ENCODE measurements around the gene DSPP. TPM values are rescaled to one million over a fixed set of nuclear protein-coding genes. Genes with fewer than 3 reads are reported as not detected.

Gene DSPP
- total RNA-seq, 5 donors from 2014 or later (not counting 1 experiment from before 2014, with no cell fraction given): not detected

DNA sequence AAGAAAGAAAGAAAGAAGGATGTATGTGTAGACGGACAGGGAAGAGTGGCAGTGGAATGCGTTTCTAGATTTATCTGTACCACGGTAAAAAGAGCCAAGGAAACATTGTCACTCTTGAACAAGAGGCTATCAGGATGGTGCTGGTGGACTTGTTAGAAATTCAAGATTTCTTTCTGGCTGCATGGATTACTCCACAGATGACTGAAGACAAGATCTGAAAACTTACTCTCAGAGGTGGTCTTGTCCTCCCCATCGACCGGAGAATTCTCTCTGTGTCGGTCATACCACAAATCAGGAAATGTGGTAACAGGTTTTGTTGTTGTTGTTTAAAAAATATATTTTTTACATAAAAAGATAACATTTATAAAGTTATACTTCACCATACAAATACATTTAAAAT, 11.8 kb downstream of the DSPP start:
- no peak for DNase-seq
- H3K27me3 ChIP-seq (replicated peaks in 1 of 2; ENCODE audit: control insufficient read depth in 2 of 2, extremely low read depth in 1 of 2, insufficient read depth in 2 of 2, low read length in 1 of 2): no peaks in the 10 kb centered on the region
- Mint-ChIP-seq H3K27ac (no peak overlapping the region), H3K4me3 (no peak overlapping the region), H3K9me3 (no peaks in the 10 kb centered on the region), H3K4me1 (no peaks in the 10 kb centered on the region), H3K36me3 (no peaks in the 10 kb centered on the region), H3K27me3 (peaks cover 0 to 26% of the 10 kb centered on the region in 2 donors)
- ChIA-PET POLR2A (no interaction called here), CTCF (no interaction called here)
- H3K36me3 ChIP-seq (ENCODE audit: control insufficient read depth in 2 of 2, extremely low read depth in 1 of 2, insufficient read depth in 1 of 2, low read length in 1 of 2): no peaks in the 10 kb centered on the region
- H3K9me3 ChIP-seq: no peaks in the 10 kb centered on the region
- H3K4me3 ChIP-seq (ENCODE audit: control insufficient read depth in 1 of 2, extremely low read depth in 1 of 2, low read length in 1 of 2): no peak overlapping the region
- H3K4me1 ChIP-seq (ENCODE audit: control insufficient read depth in 1 of 2, extremely low read depth in 1 of 2, insufficient read depth in 2 of 2, low read length in 2 of 2): no peaks in the 10 kb centered on the region
- WGBS (ENCODE audit: insufficient coverage): 87% methylated on average over 3 of the region's 6 CpGs
- H3K27ac ChIP-seq (ENCODE audit: low read length): no peak overlapping the region
- no peak for ATAC-seq (replicated peaks in 1 of 4)

DNA sequence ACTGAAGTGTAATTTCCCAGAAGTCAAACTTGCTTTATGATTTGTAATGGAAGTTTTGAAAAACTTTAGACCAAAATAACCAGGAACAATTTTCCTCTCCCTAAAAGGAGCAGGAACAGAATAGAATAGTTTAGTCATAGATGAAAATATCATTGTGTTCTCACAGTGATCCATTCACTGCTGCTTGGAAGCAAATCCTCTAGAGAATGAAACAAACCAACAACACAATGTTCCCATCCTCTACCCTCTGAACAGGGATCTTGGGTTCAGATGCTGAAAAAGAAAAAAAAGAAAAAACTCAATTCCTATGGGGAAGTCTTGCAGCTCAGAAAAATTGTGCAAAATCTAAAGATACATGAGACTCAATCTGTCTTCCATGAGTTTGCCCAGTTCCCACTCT, 12.2 kb downstream of the DSPP start:
- no peak overlapping the region for H3K4me3 Mint-ChIP-seq
- no peaks in the 10 kb centered on the region for H3K4me1 Mint-ChIP-seq
- Histone ChIP-seq H3K9me3 (no peaks in the 10 kb centered on the region), H3K27me3 (replicated peaks in 1 of 2; ENCODE audit: control insufficient read depth in 2 of 2, extremely low read depth in 1 of 2, insufficient read depth in 2 of 2, low read length in 1 of 2) (no peaks in the 10 kb centered on the region), H3K36me3 (ENCODE audit: control insufficient read depth in 2 of 2, extremely low read depth in 1 of 2, insufficient read depth in 1 of 2, low read length in 1 of 2) (no peaks in the 10 kb centered on the region), H3K4me3 (ENCODE audit: control insufficient read depth in 1 of 2, extremely low read depth in 1 of 2, low read length in 1 of 2) (no peak overlapping the region), H3K27ac (ENCODE audit: low read length) (no peak overlapping the region), H3K4me1 (ENCODE audit: control insufficient read depth in 1 of 2, extremely low read depth in 1 of 2, insufficient read depth in 2 of 2, low read length in 2 of 2) (no peaks in the 10 kb centered on the region)
- ChIA-PET CTCF (interaction anchor here in 1 of 2 donors (0.6 kb wide), 1 partner anchor 1358 kb away, joined by 3 read pairs; no protein-coding TSS in a partner anchor), POLR2A (no interaction called here)
- peaks cover 0 to 26% of the 10 kb centered on the region in 2 donors for H3K27me3 Mint-ChIP-seq
- ATAC-seq (replicated peaks in 1 of 4) (no peak), DNase-seq (no peak)
- no peak overlapping the region for H3K27ac Mint-ChIP-seq
- H3K9me3 Mint-ChIP-seq: no peaks in the 10 kb centered on the region
- no peaks in the 10 kb centered on the region for H3K36me3 Mint-ChIP-seq

DNA sequence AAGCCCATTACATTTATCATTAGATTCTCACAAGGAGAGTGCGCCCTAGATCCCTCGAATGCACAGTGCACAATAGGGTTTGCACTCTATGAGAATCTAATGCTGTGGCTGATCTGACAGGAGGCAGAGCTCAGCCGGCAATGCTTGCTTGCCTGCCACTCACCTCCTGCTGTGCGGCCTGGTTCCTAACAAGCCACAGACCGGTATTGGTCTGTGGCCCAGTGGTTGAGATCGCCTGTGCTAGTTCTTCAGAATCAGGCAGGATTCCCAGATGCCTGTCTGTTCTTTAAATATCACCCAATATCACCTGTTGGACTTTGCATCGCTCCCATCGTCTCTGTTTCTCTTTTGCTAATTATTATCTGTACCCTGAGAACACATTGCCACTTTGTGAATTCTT, 14.0 kb downstream of the DSPP start:
- Histone ChIP-seq H3K27me3 (replicated peaks in 1 of 2; ENCODE audit: control insufficient read depth in 2 of 2, extremely low read depth in 1 of 2, insufficient read depth in 2 of 2, low read length in 1 of 2) (no peaks in the 10 kb centered on the region), H3K9me3 (no peaks in the 10 kb centered on the region), H3K4me3 (ENCODE audit: control insufficient read depth in 1 of 2, extremely low read depth in 1 of 2, low read length in 1 of 2) (no peak overlapping the region), H3K27ac (ENCODE audit: low read length) (no peak overlapping the region), H3K4me1 (ENCODE audit: control insufficient read depth in 1 of 2, extremely low read depth in 1 of 2, insufficient read depth in 2 of 2, low read length in 2 of 2) (no peaks in the 10 kb centered on the region), H3K36me3 (ENCODE audit: control insufficient read depth in 2 of 2, extremely low read depth in 1 of 2, insufficient read depth in 1 of 2, low read length in 1 of 2) (no peaks in the 10 kb centered on the region)
- ATAC-seq (replicated peaks in 1 of 4): no peak
- no peaks in the 10 kb centered on the region for H3K36me3 Mint-ChIP-seq
- ChIA-PET CTCF (no interaction called here), POLR2A (no interaction called here)
- no peaks in the 10 kb centered on the region for H3K9me3 Mint-ChIP-seq
- H3K27ac Mint-ChIP-seq: no peak overlapping the region
- DNase-seq: no peak
- no peak overlapping the region for H3K4me3 Mint-ChIP-seq
- no peaks in the 10 kb centered on the region for H3K4me1 Mint-ChIP-seq
- 98% methylated on average over 8 of the region's 8 CpGs for WGBS (ENCODE audit: insufficient coverage)
- H3K27me3 Mint-ChIP-seq: peaks cover 1 to 26% of the 10 kb centered on the region in 2 donors

DNA sequence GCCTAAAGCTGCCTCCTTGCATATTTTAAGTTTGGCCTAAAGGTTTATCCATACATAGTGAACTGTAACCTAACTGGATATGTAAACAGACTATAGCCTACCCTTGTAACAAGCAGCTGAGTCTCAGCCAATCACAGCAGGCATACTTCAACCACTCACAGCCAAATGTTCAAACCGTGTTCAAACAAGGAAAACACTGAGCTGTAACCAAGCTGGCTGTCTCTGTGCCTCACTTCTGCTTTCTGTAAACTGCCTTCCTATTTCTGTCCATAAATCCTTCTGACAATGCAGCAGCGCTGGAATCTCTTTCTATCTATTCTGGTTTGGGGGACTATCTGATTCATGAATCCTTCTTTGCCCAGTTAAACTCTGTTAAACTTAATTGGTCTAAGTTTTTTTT, 16.4 kb downstream of the DSPP start:
- 8% methylated on average over 1 of the region's 2 CpGs for WGBS (ENCODE audit: insufficient coverage)
- Mint-ChIP-seq H3K27ac (no peak overlapping the region), H3K36me3 (no peaks in the 10 kb centered on the region), H3K4me3 (no peak overlapping the region), H3K9me3 (peaks cover 0 to 7% (median 0%) of the 10 kb centered on the region in 3 donors), H3K4me1 (no peaks in the 10 kb centered on the region), H3K27me3 (peaks cover 1 to 20% of the 10 kb centered on the region in 2 donors)
- no peak overlapping the region for H3K27ac ChIP-seq (ENCODE audit: low read length)
- no peaks in the 10 kb centered on the region for H3K9me3 ChIP-seq
- H3K27me3 ChIP-seq (replicated peaks in 1 of 2; ENCODE audit: control insufficient read depth in 2 of 2, extremely low read depth in 1 of 2, insufficient read depth in 2 of 2, low read length in 1 of 2): no peaks in the 10 kb centered on the region
- no peaks in the 10 kb centered on the region for H3K36me3 ChIP-seq (ENCODE audit: control insufficient read depth in 2 of 2, extremely low read depth in 1 of 2, insufficient read depth in 1 of 2, low read length in 1 of 2)
- H3K4me1 ChIP-seq (ENCODE audit: control insufficient read depth in 1 of 2, extremely low read depth in 1 of 2, insufficient read depth in 2 of 2, low read length in 2 of 2): no peaks in the 10 kb centered on the region
- ChIA-PET POLR2A (no interaction called here), CTCF (no interaction called here)
- DNase-seq (no peak), ATAC-seq (replicated peaks in 1 of 4) (no peak)
- no peak overlapping the region for H3K4me3 ChIP-seq (ENCODE audit: control insufficient read depth in 1 of 2, extremely low read depth in 1 of 2, low read length in 1 of 2)

DNA sequence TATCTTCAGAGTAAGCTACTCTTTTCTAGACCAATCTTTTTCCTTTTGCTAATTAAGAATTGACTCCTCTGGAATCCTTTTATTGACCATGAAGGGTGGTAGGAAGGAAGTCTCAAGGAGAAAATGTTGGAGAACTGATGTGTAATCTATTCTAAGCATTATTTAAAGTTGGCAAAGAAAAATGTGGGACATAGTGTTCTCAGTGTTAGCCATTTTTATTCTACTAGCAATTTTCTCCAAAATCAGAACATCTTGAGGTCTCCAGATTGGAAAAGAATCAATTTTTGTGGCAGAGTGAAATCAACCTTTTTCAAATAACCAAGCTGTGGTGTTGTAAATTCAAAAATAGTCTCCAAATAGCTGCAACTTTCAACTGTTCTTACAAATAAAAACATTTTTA, 23.3 kb downstream of the DSPP start:
- Histone ChIP-seq H3K4me1 (ENCODE audit: control insufficient read depth in 1 of 2, extremely low read depth in 1 of 2, insufficient read depth in 2 of 2, low read length in 2 of 2) (no peaks in the 10 kb centered on the region), H3K36me3 (ENCODE audit: control insufficient read depth in 2 of 2, extremely low read depth in 1 of 2, insufficient read depth in 1 of 2, low read length in 1 of 2) (no peaks in the 10 kb centered on the region), H3K27ac (ENCODE audit: low read length) (no peak overlapping the region), H3K27me3 (replicated peaks in 1 of 2; ENCODE audit: control insufficient read depth in 2 of 2, extremely low read depth in 1 of 2, insufficient read depth in 2 of 2, low read length in 1 of 2) (peaks cover 0 to 9% of the 10 kb centered on the region in 2 experiments), H3K4me3 (ENCODE audit: control insufficient read depth in 1 of 2, extremely low read depth in 1 of 2, low read length in 1 of 2) (no peak overlapping the region), H3K9me3 (no peaks in the 10 kb centered on the region)
- Mint-ChIP-seq H3K4me3 (no peak overlapping the region), H3K36me3 (no peaks in the 10 kb centered on the region), H3K27me3 (peaks cover 5 to 6% of the 10 kb centered on the region in 2 donors), H3K27ac (no peak overlapping the region), H3K4me1 (no peaks in the 10 kb centered on the region), H3K9me3 (peaks cover 0 to 11% (median 0%) of the 10 kb centered on the region in 3 donors)
- POLR2A ChIA-PET: no interaction called here
- CTCF ChIA-PET: no interaction called here
- ATAC-seq (replicated peaks in 1 of 4) (no peak), DNase-seq (no peak)

DNA sequence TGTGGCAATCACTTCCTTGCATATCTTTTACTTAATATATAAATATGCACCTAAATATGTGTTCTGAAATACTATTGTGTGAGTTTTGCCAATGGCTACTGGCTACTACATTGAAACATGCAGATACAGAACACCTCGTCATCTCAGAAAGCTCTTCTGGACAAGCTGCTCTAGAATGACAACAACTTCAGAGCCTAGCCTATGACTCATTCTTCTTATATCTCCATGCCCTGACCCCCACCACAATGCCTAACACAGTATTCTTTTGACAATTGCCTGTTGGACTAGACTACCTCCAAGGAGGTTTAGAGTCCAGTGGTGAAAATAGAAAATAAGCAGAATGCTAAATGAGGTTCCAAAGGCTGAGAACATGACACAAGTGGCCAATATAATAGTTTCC, 24.1 kb downstream of the DSPP start:
- H3K4me3 Mint-ChIP-seq: no peak overlapping the region
- POLR2A ChIA-PET: no interaction called here
- H3K4me1 Mint-ChIP-seq: no peaks in the 10 kb centered on the region

DNA sequence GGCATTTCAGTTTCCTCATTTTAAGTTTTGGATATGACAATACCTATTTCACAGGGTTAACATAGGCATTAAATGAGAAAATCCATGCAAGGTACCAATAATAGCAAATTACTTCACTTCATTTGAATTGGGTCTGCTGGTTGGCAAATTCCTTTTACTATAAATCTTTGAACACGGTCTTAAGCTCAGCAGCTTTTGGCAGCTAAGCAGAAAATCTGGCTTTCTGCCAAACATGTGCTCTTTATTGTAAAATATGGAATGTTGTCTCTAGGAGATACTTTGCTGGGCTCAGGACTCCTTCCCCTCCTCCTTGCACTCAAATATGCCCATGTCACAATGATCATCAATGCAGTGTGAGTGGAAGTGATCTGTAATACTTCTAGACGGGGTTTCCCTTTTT, 24.9 kb downstream of the DSPP start:
- no peak overlapping the region for H3K27ac Mint-ChIP-seq
- no peak for ATAC-seq (replicated peaks in 1 of 4)
- Histone ChIP-seq H3K4me1 (ENCODE audit: control insufficient read depth in 1 of 2, extremely low read depth in 1 of 2, insufficient read depth in 2 of 2, low read length in 2 of 2) (no peaks in the 10 kb centered on the region), H3K4me3 (ENCODE audit: control insufficient read depth in 1 of 2, extremely low read depth in 1 of 2, low read length in 1 of 2) (no peak overlapping the region), H3K36me3 (ENCODE audit: control insufficient read depth in 2 of 2, extremely low read depth in 1 of 2, insufficient read depth in 1 of 2, low read length in 1 of 2) (no peaks in the 10 kb centered on the region), H3K27me3 (replicated peaks in 1 of 2; ENCODE audit: control insufficient read depth in 2 of 2, extremely low read depth in 1 of 2, insufficient read depth in 2 of 2, low read length in 1 of 2) (peaks cover 0 to 9% of the 10 kb centered on the region in 2 experiments), H3K9me3 (no peaks in the 10 kb centered on the region), H3K27ac (ENCODE audit: low read length) (no peak overlapping the region)
- H3K4me3 Mint-ChIP-seq: no peak overlapping the region
- POLR2A ChIA-PET: interaction anchor here in 1 of 2 donors (0.6 kb wide), 1 partner anchor 56 kb away, joined by 4 read pairs; no protein-coding TSS in a partner anchor
- H3K27me3 Mint-ChIP-seq: peaks cover 4 to 6% of the 10 kb centered on the region in 2 donors
- no CpG with 5 or more reads among the region's 2 CpGs for WGBS (ENCODE audit: insufficient coverage)
- no peaks in the 10 kb centered on the region for H3K36me3 Mint-ChIP-seq
- peaks cover 0 to 11% (median 0%) of the 10 kb centered on the region in 3 donors for H3K9me3 Mint-ChIP-seq
- DNase-seq: no peak
- CTCF ChIA-PET: no interaction called here
- no peaks in the 10 kb centered on the region for H3K4me1 Mint-ChIP-seq

More for the DNA sequence above, 24.1 kb downstream of the DSPP start:
- Histone ChIP-seq H3K27me3 (replicated peaks in 1 of 2; ENCODE audit: control insufficient read depth in 2 of 2, extremely low read depth in 1 of 2, insufficient read depth in 2 of 2, low read length in 1 of 2) (peaks cover 0 to 9% of the 10 kb centered on the region in 2 experiments), H3K9me3 (no peaks in the 10 kb centered on the region), H3K36me3 (ENCODE audit: control insufficient read depth in 2 of 2, extremely low read depth in 1 of 2, insufficient read depth in 1 of 2, low read length in 1 of 2) (no peaks in the 10 kb centered on the region), H3K4me1 (ENCODE audit: control insufficient read depth in 1 of 2, extremely low read depth in 1 of 2, insufficient read depth in 2 of 2, low read length in 2 of 2) (no peaks in the 10 kb centered on the region), H3K4me3 (ENCODE audit: control insufficient read depth in 1 of 2, extremely low read depth in 1 of 2, low read length in 1 of 2) (no peak overlapping the region), H3K27ac (ENCODE audit: low read length) (no peak overlapping the region)
- ATAC-seq (replicated peaks in 1 of 4) (no peak), DNase-seq (no peak)
- no peak overlapping the region for H3K27ac Mint-ChIP-seq
- no peaks in the 10 kb centered on the region for H3K36me3 Mint-ChIP-seq
- no CpG with 5 or more reads among the region's 1 CpG for WGBS (ENCODE audit: insufficient coverage)
- H3K9me3 Mint-ChIP-seq: peaks cover 0 to 11% (median 0%) of the 10 kb centered on the region in 3 donors
- CTCF ChIA-PET: no interaction called here
- H3K27me3 Mint-ChIP-seq: peaks cover 4 to 9% of the 10 kb centered on the region in 2 donors

Measured in T-cell (primary cell).